Fibroblast of skin of abdomen (primary cell): ENCODE results near the gene IGF2R.

ENCODE experiments used
- DNase-seq: peaks from one replicate; pipeline ENCODE4 v3.0.0-alpha.2; 2013

The IGF2R gene

GRCh38 chr6:160050022-160050421, 81.1 kb downstream of the IGF2R start:
- no peak for DNase-seq

GRCh38 chr6:160051390-160051789, 82.5 kb downstream of the IGF2R start:
- DNase-seq: no peak

- no peak for DNase-seq
These were observed 85.4 kb downstream of the IGF2R start for GRCh38 chr6:160054271-160054670.

- DNase-seq: no peak
These were observed 86.0 kb downstream of the IGF2R start for GRCh38 chr6:160054913-160055312.

GRCh38 chr6:160055378-160055777, 86.5 kb downstream of the IGF2R start:
- DNase-seq: no peak

GRCh38 chr6:160055813-160056212, 86.9 kb downstream of the IGF2R start:
- no peak for DNase-seq

GRCh38 chr6:160057080-160057479, 88.2 kb downstream of the IGF2R start:
- no peak for DNase-seq

- DNase-seq: no peak
These were observed 89.8 kb downstream of the IGF2R start for GRCh38 chr6:160058603-160059215.

GRCh38 chr6:160060221-160060620, 91.3 kb downstream of the IGF2R start:
- no peak for DNase-seq

GRCh38 chr6:160060920-160061447, 92.1 kb downstream of the IGF2R start:
- DNase-seq: no peak

- no peak for DNase-seq
These were observed 95.0 kb downstream of the IGF2R start for GRCh38 chr6:160063771-160064413.

GRCh38 chr6:160065200-160065599, 96.3 kb downstream of the IGF2R start:
- no peak for DNase-seq

- no peak for DNase-seq
These were observed 98.7 kb downstream of the IGF2R start for GRCh38 chr6:160067564-160067963.

GRCh38 chr6:160068346-160068745, 99.5 kb downstream of the IGF2R start:
- no peak for DNase-seq

- DNase-seq: no peak
These were observed 100.2 kb downstream of the IGF2R start for GRCh38 chr6:160069050-160069454.

- no peak for DNase-seq
These were observed 100.6 kb downstream of the IGF2R start for GRCh38 chr6:160069459-160069858.

GRCh38 chr6:160070427-160070826, 101.5 kb downstream of the IGF2R start:
- DNase-seq: no peak

- DNase-seq: no peak
These were observed 101.9 kb downstream of the IGF2R start for GRCh38 chr6:160070831-160071230.

- DNase-seq: no peak
These were observed 103.2 kb downstream of the IGF2R start for GRCh38 chr6:160071805-160072690.

GRCh38 chr6:160073272-160073671, 104.4 kb downstream of the IGF2R start:
- no peak for DNase-seq

GRCh38 chr6:160076009-160076408, 107.1 kb downstream of the IGF2R start:
- no peak for DNase-seq

GRCh38 chr6:160077024-160077423, 108.1 kb downstream of the IGF2R start:
- no peak for DNase-seq

GRCh38 chr6:160077526-160077925, 108.6 kb downstream of the IGF2R start:
- peak; percentile 49 for DNase-seq
